RWPE1 (cell line): Measurements from ENCODE around the gene RPUSD2.
"Not testable (repeated sequence)": the region's sequence is repeated elsewhere in the genome, so short reads cannot be mapped to it uniquely, and the experiment has no call there.

Experiments used
- CTCF ChIA-PET: fragments of 350-600 bp; sonication (Branson Sonifier 250); formaldehyde crosslinking; extraction: SDS; loops from one replicate; lab custom pipeline; 2021; lab: Yijun Ruan, JAX
- POLR2A ChIA-PET: fragments of 400-600 bp; formaldehyde crosslinking; extraction: SDS; loops from one replicate; lab custom pipeline; 2020; ENCODE audit warnings: antibody characterized with exemption; ENCODE audit not compliant: low non-redundant PET; lab: Yijun Ruan, JAX
- DNase-seq: peaks from one replicate; pipeline ENCODE4 v3.0.0; 2012; ENCODE audit warnings: low spot score
- H3K27ac ChIP-seq: fragments of 450-650 bp; 2 replicates; pipeline ENCODE4 v1.5.1; 2017
- TF ChIP-seq, protein P1 (sequence below): fragments of 450-650 bp; conservative IDR thresholded peaks from 2 replicates; pipeline ENCODE4 v1.5.1; 2017; ENCODE audit warnings: low read depth, mild to moderate bottlenecking

The RPUSD2 gene

GRCh38 chr15:40578892-40579291, 9.8 kb downstream of the RPUSD2 start:
- TF ChIP-seq, protein P1, sequence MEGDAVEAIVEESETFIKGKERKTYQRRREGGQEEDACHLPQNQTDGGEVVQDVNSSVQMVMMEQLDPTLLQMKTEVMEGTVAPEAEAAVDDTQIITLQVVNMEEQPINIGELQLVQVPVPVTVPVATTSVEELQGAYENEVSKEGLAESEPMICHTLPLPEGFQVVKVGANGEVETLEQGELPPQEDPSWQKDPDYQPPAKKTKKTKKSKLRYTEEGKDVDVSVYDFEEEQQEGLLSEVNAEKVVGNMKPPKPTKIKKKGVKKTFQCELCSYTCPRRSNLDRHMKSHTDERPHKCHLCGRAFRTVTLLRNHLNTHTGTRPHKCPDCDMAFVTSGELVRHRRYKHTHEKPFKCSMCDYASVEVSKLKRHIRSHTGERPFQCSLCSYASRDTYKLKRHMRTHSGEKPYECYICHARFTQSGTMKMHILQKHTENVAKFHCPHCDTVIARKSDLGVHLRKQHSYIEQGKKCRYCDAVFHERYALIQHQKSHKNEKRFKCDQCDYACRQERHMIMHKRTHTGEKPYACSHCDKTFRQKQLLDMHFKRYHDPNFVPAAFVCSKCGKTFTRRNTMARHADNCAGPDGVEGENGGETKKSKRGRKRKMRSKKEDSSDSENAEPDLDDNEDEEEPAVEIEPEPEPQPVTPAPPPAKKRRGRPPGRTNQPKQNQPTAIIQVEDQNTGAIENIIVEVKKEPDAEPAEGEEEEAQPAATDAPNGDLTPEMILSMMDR, result no peak
- no peak for DNase-seq
- ChIA-PET POLR2A (interaction anchor here (1.0 kb wide), 1 partner anchor 10 kb away, joined by 4 read pairs; the partner anchor contains the start of gene RPUSD2), CTCF (no interaction called here)
- H3K27ac ChIP-seq, result no peak overlapping the region

GRCh38 chr15:40581796-40582195, 12.7 kb downstream of the RPUSD2 start:
- POLR2A ChIA-PET, CTCF ChIA-PET: not testable (repeated sequence)

DNA sequence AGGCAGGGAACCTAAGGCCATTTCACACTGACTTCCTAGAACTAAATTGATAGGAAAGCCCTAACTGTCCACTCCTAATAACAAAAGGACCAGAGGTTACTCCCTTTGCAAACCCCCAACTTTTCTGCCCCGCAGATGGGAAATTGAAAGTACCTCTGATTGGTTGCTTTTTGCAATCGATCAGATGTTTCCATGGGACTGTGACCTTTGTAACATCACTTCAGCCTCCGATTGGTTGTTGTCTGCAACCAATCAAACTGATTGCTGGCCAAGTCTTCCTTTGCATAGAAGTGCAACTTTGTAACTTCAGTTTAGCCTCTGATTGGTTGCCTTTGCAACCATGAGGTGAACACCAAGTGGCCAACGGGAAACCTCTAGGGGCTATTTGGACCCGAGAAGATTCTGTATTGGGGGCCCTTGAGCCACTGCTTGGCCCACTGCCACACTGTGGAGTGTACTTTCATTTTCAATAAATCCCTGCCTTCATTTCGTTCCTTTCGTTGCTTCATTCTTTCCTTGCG, 13.7 kb downstream of the RPUSD2 start:
- POLR2A ChIA-PET, result no interaction called here
- H3K27ac ChIP-seq, result no peak overlapping the region
- TF ChIP-seq, protein P1, result no peak
- DNase-seq, result no peak
- CTCF ChIA-PET, result no interaction called here

More at GRCh38 chr15:40581796-40582195, 12.7 kb downstream of the RPUSD2 start:
- not testable (repeated sequence) for DNase-seq, H3K27ac ChIP-seq

DNA sequence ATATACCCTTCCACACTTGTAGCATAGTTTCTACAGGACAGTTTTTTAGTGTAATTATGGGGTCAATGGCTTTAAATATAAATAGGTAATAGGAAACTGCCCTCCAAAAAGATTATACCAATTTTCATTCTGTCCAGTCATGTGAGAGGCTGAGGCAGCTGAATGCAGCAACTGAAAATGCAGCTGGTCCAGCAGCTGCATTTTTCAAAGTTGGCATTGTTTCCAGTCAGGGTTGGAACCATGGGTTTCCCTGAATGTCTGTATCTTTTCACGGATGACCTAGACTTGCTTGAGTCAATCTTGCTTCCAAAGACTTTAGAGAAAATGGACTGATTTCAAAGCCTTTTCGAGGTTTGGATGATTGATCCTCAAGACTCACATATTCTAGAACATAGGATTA, 15.1 kb downstream of the RPUSD2 start:
- TF ChIP-seq, protein P1, result no peak
- H3K27ac ChIP-seq, result no peak overlapping the region

GRCh38 chr15:40590667-40591050, 21.6 kb downstream of the RPUSD2 start:
- ChIA-PET POLR2A (no interaction called here), CTCF (interaction anchor here (1.9 to 2.1 kb wide), 2 partner anchors 10 to 21 kb away, joined by 7 to 15 read pairs; partner anchors contain the start of gene RPUSD2)
- H3K27ac ChIP-seq, result no peak overlapping the region
- DNase-seq, result no peak
- TF ChIP-seq, protein P1, result no peak

More for the DNA sequence above, 15.1 kb downstream of the RPUSD2 start:
- no peak for DNase-seq
- ChIA-PET POLR2A (no interaction called here), CTCF (interaction anchor here (0.8 kb wide), 1 partner anchor 46 kb away, joined by 4 read pairs; no protein-coding TSS in a partner anchor)

- CTCF ChIA-PET, result interaction anchor here (0.6 to 0.7 kb wide), 2 partner anchors 72 to 141 kb away, joined by 3 read pairs; no protein-coding TSS in a partner anchor
- TF ChIP-seq, protein P1, result no peak
- POLR2A ChIA-PET, result no interaction called here
- H3K27ac ChIP-seq, result no peak overlapping the region
- no peak for DNase-seq
Measured at GRCh38 chr15:40591389-40591788, 22.3 kb downstream of the RPUSD2 start.

DNA sequence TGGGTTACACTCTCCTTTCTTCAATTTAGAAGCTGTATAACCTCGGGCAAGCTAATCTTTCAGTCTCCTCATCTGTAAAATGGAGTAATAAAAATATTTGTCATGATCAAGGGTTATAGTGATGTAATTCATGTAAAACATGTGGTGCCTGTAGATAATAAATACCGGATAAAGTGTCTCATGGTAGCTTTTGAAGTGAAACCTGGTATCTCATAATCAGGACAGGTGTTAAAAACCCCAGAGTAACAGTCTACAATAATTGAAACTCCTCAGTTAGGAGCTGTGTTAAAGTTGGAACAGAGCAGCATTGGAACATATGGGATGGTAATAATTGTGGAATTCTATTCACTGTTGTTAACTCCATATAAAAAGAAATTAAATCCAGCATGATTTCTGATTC, 24.1 kb downstream of the RPUSD2 start:
- CTCF ChIA-PET, result no interaction called here
- POLR2A ChIA-PET, result no interaction called here

More for the DNA sequence above, 24.1 kb downstream of the RPUSD2 start:
- DNase-seq, result no peak
- TF ChIP-seq, protein P1, result no peak
- H3K27ac ChIP-seq, result no peak overlapping the region
